GM18520 (cell line): ENCODE data around the gene UQCC3.
"Not testable (repeated sequence)": the region's sequence is repeated elsewhere in the genome, so short reads cannot be mapped to it uniquely, and the experiment has no call there.

Experiments used
- ATAC-seq: cut with Tn5 transposase; IDR thresholded peaks from one replicate; pipeline ENCODE4 v1.9.1; 2021; ENCODE audit not compliant: unreplicated experiment

UQCC3 gene

DNA sequence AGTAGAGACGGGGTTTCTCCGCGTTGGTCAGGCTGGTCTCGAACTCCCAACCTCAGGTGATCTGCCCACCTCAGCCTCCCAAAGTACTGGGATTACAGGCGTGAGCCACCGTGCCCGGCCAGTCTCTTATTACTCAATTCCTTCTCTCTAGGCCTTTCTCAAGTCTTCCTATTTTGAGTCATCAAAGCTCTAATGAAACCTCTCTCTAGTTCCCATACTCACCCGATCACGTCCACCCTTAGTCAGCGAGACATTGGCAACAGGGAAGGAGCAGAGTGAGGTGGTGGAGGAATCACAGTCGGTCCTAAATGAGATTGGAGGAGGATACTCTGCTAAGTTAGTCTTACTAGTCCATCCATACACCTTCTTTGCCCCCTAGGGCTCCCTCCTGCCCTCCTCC lies 30.8 kb downstream of the UQCC3 start:
- ATAC-seq, result no peak

DNA sequence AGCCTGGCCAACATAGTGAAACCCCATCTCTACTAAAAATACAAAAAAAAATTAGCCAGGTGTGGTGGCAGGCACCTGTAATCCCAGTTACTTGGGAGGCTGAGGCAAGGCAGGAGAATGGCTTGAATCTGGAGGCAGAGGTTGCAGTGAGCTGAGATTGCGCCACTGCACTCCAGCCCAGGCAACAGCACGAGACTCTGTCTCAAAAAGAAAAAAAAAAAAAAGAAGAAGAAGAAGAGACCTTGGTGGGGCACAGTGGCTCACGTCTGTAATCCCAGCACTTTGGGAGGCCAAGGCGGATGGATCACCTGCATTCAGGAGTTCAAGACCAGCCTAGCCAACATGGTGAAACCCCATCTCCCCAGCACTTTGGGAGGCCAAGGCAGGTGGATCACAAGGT lies 32.4 kb downstream of the UQCC3 start:
- ATAC-seq, result not testable (repeated sequence)

DNA sequence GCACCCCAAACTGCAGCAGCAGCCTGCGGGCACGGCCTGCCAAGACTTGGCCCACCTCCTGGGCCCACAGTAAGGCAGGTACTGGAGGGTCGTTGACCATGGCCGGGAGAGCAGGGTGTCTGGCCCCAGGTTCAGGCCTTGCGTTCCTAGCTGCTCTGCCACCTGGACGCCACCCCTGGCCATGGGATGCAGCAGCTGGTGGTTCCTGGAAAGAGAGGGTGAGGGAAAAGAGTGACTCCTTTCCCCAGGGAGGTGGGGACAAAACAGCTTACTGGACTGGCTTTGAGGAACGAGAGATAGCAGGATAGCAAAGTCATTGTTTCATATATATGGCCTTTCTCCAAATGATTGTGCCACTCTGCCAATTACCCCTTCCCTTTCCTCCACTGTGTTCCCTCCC lies 33.9 kb downstream of the UQCC3 start:
- ATAC-seq, result no peak

DNA sequence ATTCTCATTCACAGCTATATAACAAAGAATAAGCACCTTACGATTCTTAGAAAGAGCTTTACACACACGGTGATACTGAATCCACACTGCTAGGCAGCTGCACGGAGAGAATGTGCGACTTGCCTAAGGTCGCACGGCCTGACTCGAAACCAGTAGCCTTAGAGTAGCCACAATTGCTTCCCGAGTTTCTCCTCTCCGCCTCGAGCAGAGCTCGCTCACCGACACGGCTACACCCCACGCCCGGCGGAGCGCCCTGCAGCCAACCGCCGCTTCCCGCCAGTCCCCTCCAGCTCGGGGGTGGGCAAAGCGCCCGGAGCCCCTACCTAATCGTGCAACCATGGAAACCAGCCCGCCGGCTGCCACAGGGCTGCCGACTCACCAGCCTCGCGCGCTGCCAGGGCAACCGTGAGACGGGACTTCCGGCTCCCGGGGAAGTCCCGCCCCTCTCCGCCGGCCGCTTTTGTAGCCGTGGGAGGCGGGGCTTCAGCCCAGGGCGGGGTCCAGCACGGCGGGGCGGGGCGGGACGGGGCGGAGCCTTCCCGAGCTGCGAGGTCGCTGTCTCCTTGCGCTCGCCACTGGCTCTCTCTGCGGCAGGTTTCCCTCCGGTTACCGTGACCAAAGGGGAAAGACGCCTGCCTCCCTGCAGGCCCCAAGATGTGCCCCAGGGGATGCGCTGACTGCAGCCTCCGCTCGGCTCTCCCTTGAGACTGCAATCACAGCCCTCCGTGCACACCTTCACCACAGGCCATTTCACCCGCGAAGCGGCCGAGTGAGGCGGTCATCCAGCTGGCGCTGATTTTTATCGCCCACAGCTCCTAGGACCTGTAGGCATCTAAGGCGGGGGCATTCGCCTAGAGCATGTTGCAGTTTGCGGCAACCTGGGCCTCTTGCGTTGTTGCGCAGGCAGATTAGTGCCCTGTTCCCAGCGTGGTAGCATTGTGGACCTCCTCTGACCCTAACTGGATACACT lies 34.7 kb downstream of the UQCC3 start:
- peak; percentile 45 for ATAC-seq

DNA sequence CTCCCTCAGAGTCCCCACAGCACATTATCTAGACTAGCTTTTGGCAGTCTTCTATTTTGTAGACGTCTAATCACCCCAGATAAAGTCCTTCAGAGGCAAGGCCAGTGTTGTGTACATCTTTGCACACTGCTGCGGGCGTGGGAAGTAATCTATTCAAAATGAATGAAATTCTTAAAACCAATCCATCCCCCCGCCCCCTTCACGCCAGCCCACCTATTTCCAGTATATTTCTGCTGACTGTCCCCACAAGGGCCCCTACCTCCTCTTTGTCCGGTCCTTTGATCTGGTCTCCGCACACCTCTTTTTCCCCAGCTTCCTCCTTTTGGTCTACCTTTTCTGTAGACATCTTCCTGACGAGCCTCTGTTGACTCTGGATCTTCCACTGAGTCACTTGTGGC lies 35.4 kb downstream of the UQCC3 start:
- ATAC-seq, result no peak

DNA sequence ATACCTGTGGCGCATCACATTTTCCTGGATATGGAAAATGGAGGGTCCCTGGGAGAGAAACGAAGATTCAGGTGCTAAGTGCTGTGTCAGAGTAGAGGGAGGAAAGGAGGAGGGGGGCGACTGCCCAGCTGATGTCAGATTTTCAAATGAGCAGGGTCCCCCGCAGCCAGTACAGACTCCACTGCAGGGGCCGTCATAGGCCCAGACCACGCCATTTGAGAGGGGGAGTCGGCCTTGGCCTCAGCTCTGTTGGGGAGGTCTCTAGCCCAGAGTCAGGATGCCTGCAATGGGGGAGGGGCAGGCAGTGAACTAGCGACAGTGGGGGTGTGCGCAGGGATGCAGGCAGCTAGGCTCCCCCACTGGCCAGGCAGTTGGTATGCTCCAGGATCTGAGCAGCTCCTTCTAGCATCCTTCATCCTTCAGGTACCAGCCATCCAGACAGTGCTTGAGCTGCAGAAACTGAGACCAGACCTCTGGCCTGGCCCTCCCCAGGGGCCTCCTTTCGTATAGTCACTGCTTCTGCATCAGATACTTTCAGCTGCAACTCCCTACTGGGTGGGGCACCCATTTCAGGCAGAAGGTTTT lies 35.9 kb downstream of the UQCC3 start, which contains the start of the genes BSCL2 and GNG3:
Gene BSCL2, minus strand, starts transcription at position 148 of the 585 bp plus-strand sequence. CDS start 229 bp downstream, outside the sequence.
Gene GNG3, plus strand, starts transcription at position 400 of the 585 bp plus-strand sequence. CDS start 620 bp downstream, outside the sequence.
- no peak for ATAC-seq

DNA sequence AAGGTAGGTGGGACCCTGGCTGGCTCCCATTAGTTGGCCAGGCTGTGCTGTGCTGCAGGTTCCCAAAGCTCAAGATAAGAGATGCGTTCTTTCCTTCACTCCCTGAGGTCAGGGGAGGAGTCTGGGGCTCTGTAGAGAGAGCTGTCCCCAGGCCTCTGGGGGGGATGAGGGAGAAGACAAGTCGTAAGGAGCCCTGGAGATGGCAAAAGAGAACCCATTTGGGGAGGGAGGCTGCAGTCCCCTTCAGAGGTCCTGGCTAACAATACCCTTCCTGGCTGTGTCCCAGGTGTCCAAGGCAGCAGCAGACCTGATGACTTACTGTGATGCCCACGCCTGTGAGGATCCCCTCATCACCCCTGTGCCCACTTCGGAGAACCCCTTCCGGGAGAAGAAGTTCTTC lies 36.9 kb downstream of the UQCC3 start:
- no peak for ATAC-seq

DNA sequence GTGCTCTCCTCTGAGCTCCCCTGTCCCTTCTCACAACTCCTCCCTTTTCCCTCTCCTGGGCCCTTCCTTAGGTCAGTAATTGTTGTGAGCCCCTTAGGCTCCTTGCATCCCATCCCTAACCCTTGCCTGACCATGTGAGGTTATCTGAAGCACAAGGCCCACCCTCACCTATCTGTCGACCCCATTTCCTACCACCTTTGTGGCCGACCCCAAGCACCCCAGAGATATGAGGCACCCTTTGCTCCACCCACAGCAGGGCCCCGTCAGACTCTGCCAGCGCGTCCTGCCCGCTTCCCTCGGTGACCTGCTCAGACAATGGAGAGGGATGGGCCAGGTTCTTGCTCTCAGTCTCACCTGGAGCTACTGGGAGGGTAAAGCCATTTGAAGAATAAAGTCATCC lies 37.3 kb downstream of the UQCC3 start:
- no peak for ATAC-seq

DNA sequence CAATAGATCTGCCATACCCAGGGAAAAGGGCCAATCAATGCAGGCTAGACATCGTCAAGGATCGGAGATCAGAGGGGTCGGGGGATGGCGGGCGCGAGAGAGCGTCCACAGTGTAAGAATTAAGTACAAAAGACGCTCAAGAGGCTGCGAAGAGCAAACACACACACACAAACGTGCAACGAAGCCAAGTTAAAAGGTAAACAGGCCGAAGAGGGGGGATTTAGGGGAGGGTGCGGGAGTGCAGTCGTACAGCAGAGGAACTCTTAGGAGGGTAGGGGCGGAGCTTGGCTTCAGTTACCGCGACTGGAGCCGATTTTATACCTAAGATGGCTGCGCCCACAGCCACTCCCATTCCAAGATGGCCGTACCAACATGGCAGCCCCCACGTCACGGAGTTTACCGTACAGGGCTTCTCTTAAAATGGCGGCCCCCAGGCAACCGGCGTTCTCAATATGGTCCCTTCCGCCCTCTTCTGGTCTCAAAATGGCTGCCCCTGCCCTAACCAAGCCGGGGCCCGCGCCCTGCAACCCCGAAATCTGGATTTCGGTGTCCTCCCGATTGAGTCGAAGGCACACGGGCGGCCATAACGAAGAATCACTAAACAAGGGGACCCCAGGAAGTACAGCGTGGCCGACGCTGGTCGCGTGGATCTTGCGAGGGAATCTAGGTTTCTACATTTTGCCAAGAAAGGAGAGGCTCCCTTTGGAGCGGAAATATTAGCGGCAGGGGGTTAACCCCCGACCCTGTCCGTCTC lies 38.0 kb downstream of the UQCC3 start:
- peak; percentile 52 for ATAC-seq

DNA sequence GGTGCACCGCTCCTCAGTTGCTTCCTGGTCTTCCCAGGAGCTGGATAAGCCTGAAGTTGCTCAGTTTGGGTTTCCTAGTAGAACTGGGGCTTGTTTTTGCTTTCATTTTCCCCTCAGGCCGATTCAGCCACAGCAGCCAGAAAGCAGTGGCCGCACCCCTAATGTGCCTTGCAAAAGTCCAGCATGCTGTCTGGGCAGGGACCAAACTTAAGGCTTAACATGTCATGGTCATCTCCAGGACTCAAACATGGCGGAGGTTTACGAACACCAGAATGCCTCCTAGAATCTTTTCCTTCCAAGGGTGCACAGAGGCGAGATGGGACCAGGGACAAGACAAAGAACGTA lies 38.5 kb downstream of the UQCC3 start:
- ATAC-seq, result no peak

DNA sequence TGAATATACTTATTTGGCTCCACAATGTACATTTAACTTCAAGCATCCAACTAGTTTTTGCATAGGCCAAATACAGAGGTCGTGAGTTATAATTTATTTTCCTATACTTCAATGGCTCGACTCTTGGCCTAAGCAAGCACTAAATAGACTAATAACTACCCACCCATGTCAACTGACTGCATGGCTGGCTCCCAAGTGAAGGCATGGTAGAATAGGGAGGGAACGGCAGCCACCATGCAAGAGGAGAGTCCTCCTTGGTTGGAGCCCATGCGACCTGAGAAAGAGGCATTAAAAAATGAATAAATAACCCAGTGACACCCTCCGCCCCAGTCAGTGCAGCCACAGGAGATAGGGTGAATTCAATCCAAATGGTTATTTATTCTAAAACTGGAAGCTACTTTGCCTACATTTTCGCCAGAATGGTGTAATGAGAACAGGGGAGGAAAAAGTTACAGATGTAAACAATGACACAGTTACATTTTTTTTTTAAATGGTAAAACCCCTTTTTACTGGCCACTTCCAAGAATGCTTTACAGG lies 40.9 kb downstream of the UQCC3 start:
- ATAC-seq, result no peak

DNA sequence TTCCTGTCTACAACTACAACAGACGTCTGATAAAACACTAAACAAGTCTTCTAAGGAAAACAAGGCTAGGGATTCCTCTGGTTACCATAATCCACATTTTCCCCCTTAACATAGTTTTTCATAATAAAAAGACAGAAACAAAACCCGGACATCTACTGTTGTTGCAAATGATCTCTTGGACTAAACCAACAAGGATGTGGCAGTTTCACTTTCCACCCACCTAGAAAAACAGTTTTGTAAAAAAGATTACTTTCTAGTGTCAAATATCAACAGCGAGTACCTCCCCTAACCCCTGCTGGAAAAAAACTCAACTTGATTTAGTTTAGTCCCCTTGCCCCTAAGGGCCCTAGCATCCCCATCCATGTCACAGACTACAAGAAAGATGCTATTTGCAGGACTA lies 41.4 kb downstream of the UQCC3 start:
- ATAC-seq, result no peak

DNA sequence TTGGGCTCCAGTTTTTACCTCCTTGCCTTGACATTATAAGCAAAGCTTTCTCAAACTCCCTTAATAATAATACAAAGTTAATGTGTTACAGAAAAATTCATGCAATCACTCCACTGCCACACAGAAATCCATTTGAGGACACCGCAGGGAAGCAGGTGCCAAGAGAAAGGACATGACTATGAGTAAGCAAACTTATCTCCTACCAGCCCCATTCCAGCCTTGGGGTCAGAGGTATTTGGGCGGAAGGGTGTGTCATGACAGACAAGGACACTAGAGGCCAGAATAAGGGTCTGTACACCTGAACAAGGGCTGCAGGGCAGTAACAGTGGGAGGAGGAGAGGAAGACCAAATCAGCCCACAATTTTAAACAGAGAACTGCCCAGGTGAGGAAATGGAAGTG lies 41.9 kb downstream of the UQCC3 start:
- ATAC-seq, result no peak

DNA sequence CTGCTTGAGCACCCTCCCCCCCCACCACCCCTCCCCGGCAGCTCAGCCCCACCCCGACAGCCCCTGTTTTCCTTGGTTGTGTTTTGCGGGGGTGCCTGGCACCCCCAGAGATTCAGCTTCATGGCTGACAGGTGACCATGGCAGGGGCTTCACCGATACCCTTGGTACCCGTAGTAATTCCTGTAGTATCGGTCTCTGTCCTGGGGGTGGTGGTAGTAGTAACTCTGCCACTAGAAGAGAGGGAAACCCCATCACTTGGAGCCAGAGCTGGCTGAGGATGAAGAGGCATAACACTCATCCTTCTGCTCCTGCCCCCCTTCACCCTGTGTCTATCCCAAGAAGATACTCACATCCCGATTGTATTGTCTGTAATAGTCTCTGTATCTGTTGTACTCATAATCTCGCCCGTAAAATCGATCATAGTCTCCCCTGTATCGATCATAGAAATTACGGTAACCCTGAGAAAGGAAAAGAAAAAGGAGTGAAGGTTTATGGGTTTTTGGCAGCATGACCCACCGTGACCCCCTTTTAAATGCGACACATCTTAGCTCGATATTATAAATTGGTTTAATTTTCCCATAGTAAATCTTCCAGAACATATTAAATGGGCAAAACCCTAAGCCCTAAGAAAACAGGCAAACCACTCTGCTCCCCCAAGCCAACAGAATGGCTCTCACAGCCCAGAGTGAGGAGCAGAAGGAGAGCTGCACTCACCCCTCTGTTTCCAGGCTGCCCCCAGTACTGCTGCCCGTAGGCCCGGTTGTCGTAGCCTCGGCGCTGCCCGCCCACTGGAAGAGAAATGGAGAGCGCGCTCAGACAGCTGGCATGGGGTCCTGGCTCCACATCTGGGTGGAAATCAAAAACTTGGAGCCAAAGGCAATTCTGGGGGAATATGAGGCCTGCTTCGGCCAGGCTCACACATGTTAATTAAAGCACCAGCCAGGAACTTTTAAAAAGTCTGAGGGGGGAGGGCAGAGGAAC lies 44.0 kb downstream of the UQCC3 start:
- ATAC-seq, result no peak

DNA sequence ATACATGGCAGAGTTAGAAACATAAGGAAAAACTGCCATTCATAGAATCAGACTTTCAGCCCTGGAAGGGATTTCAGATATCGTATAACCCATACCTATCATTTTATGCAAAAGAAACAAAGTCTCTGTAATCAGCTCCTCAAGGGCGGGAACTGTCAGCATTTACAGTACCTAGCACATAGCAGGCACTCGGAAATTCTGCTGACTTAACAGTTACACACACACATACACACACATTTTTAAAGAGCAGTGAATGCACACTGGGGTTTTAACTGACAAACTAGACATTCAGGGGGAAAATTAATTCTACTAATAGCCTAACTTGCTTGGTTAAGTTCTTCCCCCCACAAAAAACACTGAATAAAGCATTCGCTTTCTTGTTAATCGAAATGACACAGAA lies 44.7 kb downstream of the UQCC3 start:
- no peak for ATAC-seq

DNA sequence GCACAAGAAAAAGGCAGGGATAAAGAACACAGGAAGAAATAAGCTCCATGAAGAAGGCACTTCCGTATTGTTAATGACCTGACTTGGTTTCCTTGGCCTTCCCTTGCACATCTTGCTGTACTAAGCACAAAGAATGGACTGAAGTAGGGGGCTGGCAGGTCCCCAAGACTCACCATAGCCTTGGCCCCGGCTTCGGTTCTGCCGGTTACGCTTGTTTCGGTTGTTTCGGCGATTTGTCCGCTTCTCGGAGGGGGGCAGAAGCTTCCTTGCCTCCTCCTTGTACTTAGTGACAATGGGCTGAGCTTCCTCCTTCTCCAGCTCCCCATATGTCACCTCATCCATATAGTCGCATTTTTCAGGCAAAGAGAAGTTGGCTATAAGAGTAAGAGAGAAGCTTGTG lies 45.3 kb downstream of the UQCC3 start:
- no peak for ATAC-seq

DNA sequence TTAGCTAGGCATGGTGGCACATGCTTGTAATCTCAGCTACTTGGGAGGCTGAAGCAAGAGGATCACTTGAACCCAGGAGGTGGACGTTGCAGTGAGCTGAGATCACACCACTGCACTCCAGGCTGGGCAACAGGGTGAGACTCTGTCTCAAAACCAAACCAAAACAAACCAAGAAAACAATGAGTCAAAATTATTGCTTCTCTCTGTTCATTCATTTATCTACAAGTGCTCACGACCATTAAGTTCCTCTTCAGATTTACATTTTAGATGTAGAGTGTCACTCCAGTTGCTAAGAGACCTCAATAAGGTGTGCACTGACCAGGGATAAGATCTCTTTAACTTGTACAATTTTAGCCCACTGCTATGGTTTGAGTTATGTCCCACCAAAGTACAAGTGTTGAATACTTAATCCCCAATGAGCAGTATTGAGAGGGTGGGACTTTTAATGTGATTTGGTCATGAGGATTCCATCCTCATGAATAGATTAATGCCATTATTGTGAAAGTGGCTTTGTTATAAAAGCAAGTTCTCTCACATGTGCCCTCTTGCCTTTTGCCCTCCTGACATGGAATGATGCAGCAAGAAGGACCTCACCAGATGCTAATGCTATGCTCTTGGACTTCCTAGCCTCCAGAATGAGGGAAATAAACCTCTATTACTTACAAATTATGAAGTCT lies 48.0 kb downstream of the UQCC3 start:
- ATAC-seq, result no peak

DNA sequence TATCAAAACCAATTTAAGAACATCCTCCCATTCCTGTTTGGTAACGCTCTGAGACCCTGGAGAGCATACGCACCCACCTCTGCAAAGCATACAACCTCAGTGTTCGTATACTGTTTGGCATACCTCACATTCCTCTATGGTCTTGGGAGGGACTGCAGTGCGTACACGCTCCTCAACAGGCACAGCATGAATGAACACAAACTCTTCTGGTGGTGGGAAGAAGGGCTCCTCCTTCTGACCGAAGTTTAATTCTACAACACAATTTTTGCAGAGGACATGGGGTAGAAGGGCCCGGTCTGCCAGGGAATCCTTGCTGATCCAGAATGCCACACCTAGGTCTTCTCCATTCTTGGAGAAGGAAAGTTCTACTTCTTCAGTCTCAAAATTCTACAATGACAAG lies 50.5 kb downstream of the UQCC3 start:
- no peak for ATAC-seq
